HepG2 (cell line): ENCODE data around the gene NCKIPSD. TPM values are rescaled to one million over a fixed set of nuclear protein-coding genes. Genes with fewer than 3 reads are reported as not detected.

Source experiments
- ATAC-seq: fragments of 200-7000 bp; cut with Tn5 transposase; 3 replicates; pipeline ENCODE4 v1.9.1; 2020; ENCODE audit warnings: mild to moderate bottlenecking, moderate library complexity
- BruUV-seq: library from RNA; stranded (reverse); fragments of 400-500 nt; replicated peaks from 2 replicates; lab custom pipeline; 2021; lab: Mats Ljungman, UMichigan
- CTCF ChIA-PET: fragments of 300-600 bp; formaldehyde crosslinking; extraction: SDS; loops from one replicate; lab custom pipeline; 2021; ENCODE audit warnings: low total read pairs, inconsistent platforms, low intra/inter-chr PET ratio; lab: Yijun Ruan, JAX
- POLR2A ChIA-PET: fragments of 350-600 bp; sonication (Branson Sonifier 250); formaldehyde crosslinking; loops from one replicate; lab custom pipeline; 2020; ENCODE audit warnings: antibody characterized with exemption, inconsistent platforms; lab: Yijun Ruan, JAX
- DNase-seq: peaks from one replicate; pipeline ENCODE4 v3.0.0-alpha.2; 2015; ENCODE audit warnings: low spot score
- FAIRE-seq: peaks from 3 replicates; lab custom pipeline; 2011; peaks lifted over from hg19 to GRCh38; lab: Jason Lieb, UNC
- H2AFZ ChIP-seq: one replicate; pipeline ENCODE4 v1.6.1; 2011; ENCODE audit warnings: low read length, inconsistent platforms
- H3K27ac ChIP-seq: fragments of 300-600 bp; 3 replicates; pipeline ENCODE4 v1.8.0; 2011; ENCODE audit warnings: mixed run types, mild to moderate bottlenecking, mixed read lengths, low read length, inconsistent platforms; ENCODE audit not compliant: insufficient read depth; ENCODE audit errors: extremely low read length
- H3K27me3 ChIP-seq, 2 experiments: fragments of 200-600 bp in 1 of 2; 2 replicates in 1 of 2; 3 replicates in 1 of 2; pipeline versions ENCODE4 v1.6.0 to v1.8.0; 2011; ENCODE audit warnings: low read length in 2 of 2, mild to moderate bottlenecking in 2 of 2, moderate library complexity in 2 of 2, inconsistent platforms in 1 of 2; ENCODE audit not compliant: insufficient read depth in 2 of 2, control insufficient read depth in 1 of 2
- H3K36me3 ChIP-seq, 2 experiments: fragments of 200-600 bp in 1 of 2; replicated peaks in 1 of 2; 2 replicates in 1 of 2; 3 replicates in 1 of 2; pipeline versions ENCODE4 v1.5.1 to v1.8.0; 2011; ENCODE audit warnings: low read length in 2 of 2, inconsistent platforms in 1 of 2; ENCODE audit not compliant: insufficient read depth in 2 of 2, control insufficient read depth in 1 of 2
- H3K4me1 ChIP-seq: 2 replicates; pipeline ENCODE4 v1.5.1; 2012; ENCODE audit warnings: low read length, inconsistent platforms; ENCODE audit not compliant: insufficient read depth
- H3K4me2 ChIP-seq: 2 replicates; pipeline ENCODE4 v1.6.0; 2011; ENCODE audit warnings: low read depth, low read length, inconsistent platforms
- H3K4me3 ChIP-seq, 3 experiments: fragments of 200-600 bp in 1 of 3; sonication (generic), shearing (Covaris generic) in 1 of 3; replicated peaks in 1 of 3; 2 replicates each; pipeline ENCODE4 v1.5.1; 2011 to 2016; ENCODE audit warnings: low read length in 3 of 3, inconsistent platforms in 2 of 3, low read depth in 2 of 3, mild to moderate bottlenecking in 2 of 3, control low read depth in 1 of 3, mixed read lengths in 1 of 3; ENCODE audit not compliant: insufficient read depth in 1 of 3
- H3K79me2 ChIP-seq: one replicate; pipeline ENCODE4 v1.6.1; 2011; ENCODE audit warnings: low read length, inconsistent platforms; ENCODE audit not compliant: insufficient read depth
- H3K9ac ChIP-seq: 2 replicates; pipeline ENCODE4 v1.6.0; 2011; ENCODE audit warnings: mild to moderate bottlenecking, low read depth, low read length, inconsistent platforms; ENCODE audit not compliant: insufficient read depth
- H3K9me3 ChIP-seq: 2 replicates; pipeline ENCODE4 v1.5.1; 2012; ENCODE audit warnings: mild to moderate bottlenecking, low read length
- H4K20me1 ChIP-seq: 2 replicates; pipeline ENCODE4 v1.6.0; 2011; ENCODE audit warnings: inconsistent platforms, mild to moderate bottlenecking, low read length, moderate library complexity; ENCODE audit not compliant: insufficient read depth
- AKNA ChIP-seq: sonication (generic); formaldehyde crosslinking; IDR thresholded peaks from 2 replicates; pipeline ENCODE4 v1.4.0; 2020; ENCODE audit warnings: missing genetic modification reagents, borderline replicate concordance
- CAMTA2 ChIP-seq: sonication (generic); formaldehyde crosslinking; IDR thresholded peaks from 2 replicates; pipeline ENCODE4 v1.4.0; 2020; ENCODE audit warnings: mild to moderate bottlenecking, missing genetic modification reagents, borderline replicate concordance
- CTCF ChIP-seq: sonication (generic); formaldehyde crosslinking; IDR thresholded peaks from 2 replicates; pipeline ENCODE4 v1.5.0; 2020; ENCODE audit warnings: mild to moderate bottlenecking, missing genetic modification reagents, moderate library complexity
- MXI1 ChIP-seq: IDR thresholded peaks from 3 replicates; pipeline ENCODE4 v1.6.1; 2012; ENCODE audit warnings: low read depth, low read length, inconsistent platforms, borderline replicate concordance
- SNRNP70 ChIP-seq: fragments of 200-400 bp; formaldehyde crosslinking; IDR thresholded peaks from 2 replicates; pipeline ENCODE4 v1.6.1; 2017; ENCODE audit warnings: mild to moderate bottlenecking, low read depth, low read length, moderate library complexity
- STAG1 ChIP-seq: sonication (generic); formaldehyde crosslinking; IDR thresholded peaks from 2 replicates; pipeline ENCODE4 v1.4.0; 2020; ENCODE audit warnings: missing genetic modification reagents
- ZFX ChIP-seq: sonication (generic); formaldehyde crosslinking; IDR thresholded peaks from 2 replicates; pipeline ENCODE4 v1.4.0; 2020; ENCODE audit warnings: mild to moderate bottlenecking, low read depth, missing genetic modification reagents, moderate library complexity
- ZFY ChIP-seq: sonication (generic); formaldehyde crosslinking; IDR thresholded peaks from 2 replicates; pipeline ENCODE4 v1.4.0; 2020; ENCODE audit warnings: missing genetic modification reagents
- ZGPAT ChIP-seq: IDR thresholded peaks from 2 replicates; pipeline ENCODE4 v1.6.1; 2016; ENCODE audit warnings: mild to moderate bottlenecking
- ZNF569 ChIP-seq: sonication (generic); formaldehyde crosslinking; IDR thresholded peaks from 2 replicates; pipeline ENCODE4 v1.5.0; 2020; ENCODE audit warnings: mild to moderate bottlenecking, missing genetic modification reagents, moderate library complexity, borderline replicate concordance
- ZNF652 ChIP-seq: IDR thresholded peaks from 2 replicates; pipeline ENCODE4 v1.6.1; 2016; ENCODE audit warnings: low read depth, borderline replicate concordance
- WGBS: methylation state at CpG from one replicate; pipeline ENCODE4 v1.1.6; 2017; ENCODE audit warnings: low lambda C conversion rate; 5-methylcytosine and 5-hydroxymethylcytosine counted together
- in situ Hi-C: cut with HindIII; loops from 2 replicates; pipeline ENCODE4 v1.10.0; 2017; ENCODE audit warnings: low pct_unique_long_range_greater_than_20kb; ENCODE audit not compliant: extremely low pct_ligation_motif_present
- intact Hi-C: fragments of 100-400 bp; cut with micrococcal nuclease; formaldehyde crosslinking; loops from one replicate; pipeline ENCODE4 v1.10.0; 2022; ENCODE audit not compliant: unreplicated experiment
- polyA plus RNA-seq, 8 experiments: library from polyadenylated mRNA; depleted of rRNA in 3 of 8; stranded (reverse) in 7 of 8; unstranded in 1 of 8; fragments of >200 nt; fragmentation: Illumina TruSeq in 4 of 8; extraction: Trizol in 4 of 8; gene quantifications; 2 replicates each; pipeline versions ENCODE4 v1.2.1 to v1.2.3, GENCODE V29; 2011 to 2016; ENCODE audit warnings: low read depth in 4 of 8, missing spikeins in 1 of 8, mixed read lengths in 1 of 8; ENCODE audit not compliant: insufficient read depth in 1 of 8
- total RNA-seq, 5 experiments: library from RNA; depleted of rRNA; stranded (reverse); fragments of >200 nt; fragmentation: Illumina TruSeq; extraction: Trizol; gene quantifications; 2 replicates each; pipeline ENCODE4 v1.2.3, GENCODE V29; 2016; ENCODE audit warnings: low read depth in 1 of 5

NCKIPSD gene
- total and polyA plus RNA-seq, 2 of the 13 experiments (the other 11 are each of a cell fraction or from before 2014, with no cell fraction given): 13.5 to 35.2 TPM

- TF ChIP-seq AKNA (CRISPR knock-in tag): no peak
- no peak for TF ChIP-seq SNRNP70
- TF ChIP-seq MXI1: no peak
- no peak for TF ChIP-seq ZNF652 (CRISPR knock-in tag)
These were observed 28.9 kb downstream of the NCKIPSD start (continued) for GRCh38 chr3:48656841-48657281.

- Histone ChIP-seq H3K4me2 (peak overlapping the region; percentile 34; the same call in 1 of the 2 replicates), H3K27me3 (no peaks in the 10 kb centered on the region), H4K20me1 (peaks cover 2% of the 10 kb centered on the region), H3K36me3 (peaks cover 1 to 3% of the 10 kb centered on the region in 2 experiments; a peak in 2 of 5 replicates), H3K9me3 (no peaks in the 10 kb centered on the region), H3K9ac (no peak overlapping the region), H3K4me3 (peak overlapping the region; percentile 39 to 56 (median 54); a peak in 4 of 6 replicates), H3K79me2 (no peaks in the 10 kb centered on the region), H3K4me1 (peaks cover 14% of the 10 kb centered on the region), H3K27ac (no peak overlapping the region), H2AFZ (no peak overlapping the region)
- in situ Hi-C loops (no loop called here), intact Hi-C loops (no loop called here)
- BruUV-seq: no TSS peak
- WGBS: 84% methylated on average over 59 of the region's 94 CpGs
- ChIA-PET CTCF (no interaction called here), POLR2A (interaction anchor here (1.3 to 3.9 kb wide), 2 partner anchors 20 to 32 kb away, joined by 5 to 10 read pairs; partner anchors contain the start of gene SLC26A6)
- FAIRE-seq: no peak
- peak; percentile 35 for DNase-seq
- ATAC-seq: peak; percentile 63
- TF ChIP-seq CAMTA2 (CRISPR knock-in tag): no peak
- peak; percentile 38; the same call in 1 of the 2 replicates for TF ChIP-seq ZFX (CRISPR knock-in tag)
- peak; percentile 64 for TF ChIP-seq CTCF (CRISPR knock-in tag)
- no peak for TF ChIP-seq ZNF569
- TF ChIP-seq ZGPAT (CRISPR knock-in tag): no peak
- peak; percentile 46 for TF ChIP-seq STAG1 (CRISPR knock-in tag)
- peak; percentile 58; the same call in 1 of the 2 replicates for TF ChIP-seq ZFY
These were observed 29.5 kb downstream of the NCKIPSD start for GRCh38 chr3:48656061-48656840.
